HepG2 (cell line): Measurements from ENCODE around the gene LBX2. TPM values are rescaled to one million over a fixed set of nuclear protein-coding genes. Genes with fewer than 3 reads are reported as not detected.

Experiments
- DNMT3B ChIP-seq: conservative IDR thresholded peaks from 2 replicates; pipeline ENCODE4 v1.6.1; 2016; ENCODE audit warnings: missing biosample characterization, control low read depth
- IKZF1 ChIP-seq: fragments of 450-650 bp; IDR thresholded peaks from 2 replicates; pipeline ENCODE4 v1.7.1; 2016
- JUN ChIP-seq: sonication (generic); formaldehyde crosslinking; IDR thresholded peaks from 2 replicates; pipeline ENCODE4 v1.4.0; 2020; ENCODE audit warnings: mild to moderate bottlenecking, missing genetic modification reagents
- PHF5A ChIP-seq: IDR thresholded peaks from one replicate; pipeline ENCODE4 v1.6.1; 2018; ENCODE audit warnings: low read depth, missing genetic modification reagents; ENCODE audit not compliant: unreplicated experiment
- RXRB ChIP-seq: IDR thresholded peaks from 2 replicates; pipeline ENCODE4 v1.6.1; 2016; ENCODE audit warnings: borderline replicate concordance, missing genetic modification reagents, missing compliant biosample characterization
- ZNF264 ChIP-seq: sonication (generic); formaldehyde crosslinking; IDR thresholded peaks from 2 replicates; pipeline ENCODE4 v1.4.0; 2020; ENCODE audit warnings: missing genetic modification reagents
- ZNF382 ChIP-seq: sonication (generic); formaldehyde crosslinking; IDR thresholded peaks from 2 replicates; pipeline ENCODE4 v1.5.0; 2020; ENCODE audit warnings: missing genetic modification reagents, mild to moderate bottlenecking, borderline replicate concordance
- polyA plus RNA-seq, 8 experiments: library from polyadenylated mRNA; depleted of rRNA in 3 of 8; stranded (reverse) in 7 of 8; unstranded in 1 of 8; fragments of >200 nt; fragmentation: Illumina TruSeq in 4 of 8; extraction: Trizol in 4 of 8; gene quantifications; 2 replicates each; pipeline versions ENCODE4 v1.2.1 to v1.2.3, GENCODE V29; 2011 to 2016; ENCODE audit warnings: low read depth in 4 of 8, missing spikeins in 1 of 8, mixed read lengths in 1 of 8; ENCODE audit not compliant: insufficient read depth in 1 of 8
- total RNA-seq, 5 experiments: library from RNA; depleted of rRNA; stranded (reverse); fragments of >200 nt; fragmentation: Illumina TruSeq; extraction: Trizol; gene quantifications; 2 replicates each; pipeline ENCODE4 v1.2.3, GENCODE V29; 2016; ENCODE audit warnings: low read depth in 1 of 5
- TF ChIP-seq, protein P1 (sequence below): sonication (generic); formaldehyde crosslinking; IDR thresholded peaks from 2 replicates; pipeline ENCODE4 v1.4.0; 2020; ENCODE audit warnings: mild to moderate bottlenecking, missing genetic modification reagents
- TF ChIP-seq, protein P2 (sequence below): sonication (generic); formaldehyde crosslinking; IDR thresholded peaks from 2 replicates; pipeline ENCODE4 v1.4.0; 2020; ENCODE audit warnings: mild to moderate bottlenecking, missing genetic modification reagents
- TF ChIP-seq, protein P3 (sequence below): sonication (generic); formaldehyde crosslinking; IDR thresholded peaks from 2 replicates; pipeline ENCODE4 v1.9.0; 2021; ENCODE audit warnings: missing genetic modification reagents, borderline replicate concordance
- TF ChIP-seq, protein P4 (sequence below): sonication (generic); formaldehyde crosslinking; IDR thresholded peaks from 2 replicates; pipeline ENCODE4 v1.4.0; 2020; ENCODE audit warnings: mild to moderate bottlenecking, missing genetic modification reagents

LBX2 gene
- total and polyA plus RNA-seq, 2 of the 13 experiments (the other 11 are each of a cell fraction or from before 2014, with no cell fraction given), result 6.4 to 8.1 TPM

DNA sequence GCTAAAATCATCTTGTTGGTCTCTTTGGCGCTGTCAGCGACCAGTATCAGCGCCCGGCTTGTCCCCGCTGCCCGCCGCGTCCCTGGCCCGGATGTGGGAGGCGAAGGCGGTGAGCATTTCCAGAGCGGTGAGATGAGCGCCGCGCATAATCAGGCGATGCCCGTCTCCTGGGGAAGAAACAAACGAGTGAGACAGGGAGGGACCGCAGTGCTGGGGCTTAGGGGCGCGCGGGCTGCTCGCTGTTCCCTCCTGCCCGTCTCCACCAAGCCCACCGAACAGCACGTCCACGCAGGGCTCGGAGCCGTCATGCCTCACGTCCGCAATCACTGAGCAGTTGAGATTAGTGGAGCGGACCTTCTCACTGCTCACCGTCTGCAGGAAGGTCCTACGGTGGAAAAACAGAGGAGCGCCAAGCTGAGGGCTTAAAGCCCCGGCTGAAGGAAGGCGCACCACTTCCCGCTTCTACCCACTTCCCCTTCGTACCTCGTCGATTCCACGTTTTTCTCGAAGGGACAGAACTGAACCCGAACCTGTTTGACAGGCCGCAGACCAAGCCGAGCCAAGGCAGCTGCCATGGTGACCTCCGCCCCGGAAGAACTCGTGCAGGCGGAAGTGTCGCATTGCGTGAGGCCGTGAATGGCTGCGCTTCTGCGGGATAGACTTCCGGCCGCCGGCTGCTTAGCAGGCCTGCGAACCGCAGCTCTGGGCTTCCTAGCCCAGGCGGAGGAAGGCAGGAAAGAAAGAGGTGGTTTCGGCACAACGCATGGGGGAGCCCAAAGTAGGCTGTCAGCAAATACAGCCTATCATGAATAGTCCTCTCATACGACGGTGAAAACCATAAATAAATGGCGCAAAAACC is 27.1 kb downstream of the LBX2 start, which contains the start of gene MRPL53 (continued):
- TF ChIP-seq, protein P1, sequence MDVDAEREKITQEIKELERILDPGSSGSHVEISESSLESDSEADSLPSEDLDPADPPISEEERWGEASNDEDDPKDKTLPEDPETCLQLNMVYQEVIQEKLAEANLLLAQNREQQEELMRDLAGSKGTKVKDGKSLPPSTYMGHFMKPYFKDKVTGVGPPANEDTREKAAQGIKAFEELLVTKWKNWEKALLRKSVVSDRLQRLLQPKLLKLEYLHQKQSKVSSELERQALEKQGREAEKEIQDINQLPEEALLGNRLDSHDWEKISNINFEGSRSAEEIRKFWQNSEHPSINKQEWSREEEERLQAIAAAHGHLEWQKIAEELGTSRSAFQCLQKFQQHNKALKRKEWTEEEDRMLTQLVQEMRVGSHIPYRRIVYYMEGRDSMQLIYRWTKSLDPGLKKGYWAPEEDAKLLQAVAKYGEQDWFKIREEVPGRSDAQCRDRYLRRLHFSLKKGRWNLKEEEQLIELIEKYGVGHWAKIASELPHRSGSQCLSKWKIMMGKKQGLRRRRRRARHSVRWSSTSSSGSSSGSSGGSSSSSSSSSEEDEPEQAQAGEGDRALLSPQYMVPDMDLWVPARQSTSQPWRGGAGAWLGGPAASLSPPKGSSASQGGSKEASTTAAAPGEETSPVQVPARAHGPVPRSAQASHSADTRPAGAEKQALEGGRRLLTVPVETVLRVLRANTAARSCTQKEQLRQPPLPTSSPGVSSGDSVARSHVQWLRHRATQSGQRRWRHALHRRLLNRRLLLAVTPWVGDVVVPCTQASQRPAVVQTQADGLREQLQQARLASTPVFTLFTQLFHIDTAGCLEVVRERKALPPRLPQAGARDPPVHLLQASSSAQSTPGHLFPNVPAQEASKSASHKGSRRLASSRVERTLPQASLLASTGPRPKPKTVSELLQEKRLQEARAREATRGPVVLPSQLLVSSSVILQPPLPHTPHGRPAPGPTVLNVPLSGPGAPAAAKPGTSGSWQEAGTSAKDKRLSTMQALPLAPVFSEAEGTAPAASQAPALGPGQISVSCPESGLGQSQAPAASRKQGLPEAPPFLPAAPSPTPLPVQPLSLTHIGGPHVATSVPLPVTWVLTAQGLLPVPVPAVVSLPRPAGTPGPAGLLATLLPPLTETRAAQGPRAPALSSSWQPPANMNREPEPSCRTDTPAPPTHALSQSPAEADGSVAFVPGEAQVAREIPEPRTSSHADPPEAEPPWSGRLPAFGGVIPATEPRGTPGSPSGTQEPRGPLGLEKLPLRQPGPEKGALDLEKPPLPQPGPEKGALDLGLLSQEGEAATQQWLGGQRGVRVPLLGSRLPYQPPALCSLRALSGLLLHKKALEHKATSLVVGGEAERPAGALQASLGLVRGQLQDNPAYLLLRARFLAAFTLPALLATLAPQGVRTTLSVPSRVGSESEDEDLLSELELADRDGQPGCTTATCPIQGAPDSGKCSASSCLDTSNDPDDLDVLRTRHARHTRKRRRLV, result peak; percentile 69; the same call in 1 of the 2 replicates
- peak; percentile 100 for TF ChIP-seq PHF5A (CRISPR knock-in tag)
- TF ChIP-seq, protein P2, sequence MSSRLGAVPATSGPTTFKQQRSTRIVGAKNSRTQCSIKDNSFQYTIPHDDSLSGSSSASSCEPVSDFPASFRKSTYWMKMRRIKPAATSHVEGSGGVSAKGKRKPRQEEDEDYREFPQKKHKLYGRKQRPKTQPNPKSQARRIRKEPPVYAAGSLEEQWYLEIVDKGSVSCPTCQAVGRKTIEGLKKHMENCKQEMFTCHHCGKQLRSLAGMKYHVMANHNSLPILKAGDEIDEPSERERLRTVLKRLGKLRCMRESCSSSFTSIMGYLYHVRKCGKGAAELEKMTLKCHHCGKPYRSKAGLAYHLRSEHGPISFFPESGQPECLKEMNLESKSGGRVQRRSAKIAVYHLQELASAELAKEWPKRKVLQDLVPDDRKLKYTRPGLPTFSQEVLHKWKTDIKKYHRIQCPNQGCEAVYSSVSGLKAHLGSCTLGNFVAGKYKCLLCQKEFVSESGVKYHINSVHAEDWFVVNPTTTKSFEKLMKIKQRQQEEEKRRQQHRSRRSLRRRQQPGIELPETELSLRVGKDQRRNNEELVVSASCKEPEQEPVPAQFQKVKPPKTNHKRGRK (CRISPR knock-in tag), result peak; percentile 0; the same call in 1 of the 2 replicates
- TF ChIP-seq, protein P3, sequence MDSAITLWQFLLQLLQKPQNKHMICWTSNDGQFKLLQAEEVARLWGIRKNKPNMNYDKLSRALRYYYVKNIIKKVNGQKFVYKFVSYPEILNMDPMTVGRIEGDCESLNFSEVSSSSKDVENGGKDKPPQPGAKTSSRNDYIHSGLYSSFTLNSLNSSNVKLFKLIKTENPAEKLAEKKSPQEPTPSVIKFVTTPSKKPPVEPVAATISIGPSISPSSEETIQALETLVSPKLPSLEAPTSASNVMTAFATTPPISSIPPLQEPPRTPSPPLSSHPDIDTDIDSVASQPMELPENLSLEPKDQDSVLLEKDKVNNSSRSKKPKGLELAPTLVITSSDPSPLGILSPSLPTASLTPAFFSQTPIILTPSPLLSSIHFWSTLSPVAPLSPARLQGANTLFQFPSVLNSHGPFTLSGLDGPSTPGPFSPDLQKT (CRISPR knock-in tag), result no peak; the same call in 1 of the 2 replicates
- TF ChIP-seq ZNF382, result no peak
- peak; percentile 80 for TF ChIP-seq RXRB
- TF ChIP-seq, protein P4, sequence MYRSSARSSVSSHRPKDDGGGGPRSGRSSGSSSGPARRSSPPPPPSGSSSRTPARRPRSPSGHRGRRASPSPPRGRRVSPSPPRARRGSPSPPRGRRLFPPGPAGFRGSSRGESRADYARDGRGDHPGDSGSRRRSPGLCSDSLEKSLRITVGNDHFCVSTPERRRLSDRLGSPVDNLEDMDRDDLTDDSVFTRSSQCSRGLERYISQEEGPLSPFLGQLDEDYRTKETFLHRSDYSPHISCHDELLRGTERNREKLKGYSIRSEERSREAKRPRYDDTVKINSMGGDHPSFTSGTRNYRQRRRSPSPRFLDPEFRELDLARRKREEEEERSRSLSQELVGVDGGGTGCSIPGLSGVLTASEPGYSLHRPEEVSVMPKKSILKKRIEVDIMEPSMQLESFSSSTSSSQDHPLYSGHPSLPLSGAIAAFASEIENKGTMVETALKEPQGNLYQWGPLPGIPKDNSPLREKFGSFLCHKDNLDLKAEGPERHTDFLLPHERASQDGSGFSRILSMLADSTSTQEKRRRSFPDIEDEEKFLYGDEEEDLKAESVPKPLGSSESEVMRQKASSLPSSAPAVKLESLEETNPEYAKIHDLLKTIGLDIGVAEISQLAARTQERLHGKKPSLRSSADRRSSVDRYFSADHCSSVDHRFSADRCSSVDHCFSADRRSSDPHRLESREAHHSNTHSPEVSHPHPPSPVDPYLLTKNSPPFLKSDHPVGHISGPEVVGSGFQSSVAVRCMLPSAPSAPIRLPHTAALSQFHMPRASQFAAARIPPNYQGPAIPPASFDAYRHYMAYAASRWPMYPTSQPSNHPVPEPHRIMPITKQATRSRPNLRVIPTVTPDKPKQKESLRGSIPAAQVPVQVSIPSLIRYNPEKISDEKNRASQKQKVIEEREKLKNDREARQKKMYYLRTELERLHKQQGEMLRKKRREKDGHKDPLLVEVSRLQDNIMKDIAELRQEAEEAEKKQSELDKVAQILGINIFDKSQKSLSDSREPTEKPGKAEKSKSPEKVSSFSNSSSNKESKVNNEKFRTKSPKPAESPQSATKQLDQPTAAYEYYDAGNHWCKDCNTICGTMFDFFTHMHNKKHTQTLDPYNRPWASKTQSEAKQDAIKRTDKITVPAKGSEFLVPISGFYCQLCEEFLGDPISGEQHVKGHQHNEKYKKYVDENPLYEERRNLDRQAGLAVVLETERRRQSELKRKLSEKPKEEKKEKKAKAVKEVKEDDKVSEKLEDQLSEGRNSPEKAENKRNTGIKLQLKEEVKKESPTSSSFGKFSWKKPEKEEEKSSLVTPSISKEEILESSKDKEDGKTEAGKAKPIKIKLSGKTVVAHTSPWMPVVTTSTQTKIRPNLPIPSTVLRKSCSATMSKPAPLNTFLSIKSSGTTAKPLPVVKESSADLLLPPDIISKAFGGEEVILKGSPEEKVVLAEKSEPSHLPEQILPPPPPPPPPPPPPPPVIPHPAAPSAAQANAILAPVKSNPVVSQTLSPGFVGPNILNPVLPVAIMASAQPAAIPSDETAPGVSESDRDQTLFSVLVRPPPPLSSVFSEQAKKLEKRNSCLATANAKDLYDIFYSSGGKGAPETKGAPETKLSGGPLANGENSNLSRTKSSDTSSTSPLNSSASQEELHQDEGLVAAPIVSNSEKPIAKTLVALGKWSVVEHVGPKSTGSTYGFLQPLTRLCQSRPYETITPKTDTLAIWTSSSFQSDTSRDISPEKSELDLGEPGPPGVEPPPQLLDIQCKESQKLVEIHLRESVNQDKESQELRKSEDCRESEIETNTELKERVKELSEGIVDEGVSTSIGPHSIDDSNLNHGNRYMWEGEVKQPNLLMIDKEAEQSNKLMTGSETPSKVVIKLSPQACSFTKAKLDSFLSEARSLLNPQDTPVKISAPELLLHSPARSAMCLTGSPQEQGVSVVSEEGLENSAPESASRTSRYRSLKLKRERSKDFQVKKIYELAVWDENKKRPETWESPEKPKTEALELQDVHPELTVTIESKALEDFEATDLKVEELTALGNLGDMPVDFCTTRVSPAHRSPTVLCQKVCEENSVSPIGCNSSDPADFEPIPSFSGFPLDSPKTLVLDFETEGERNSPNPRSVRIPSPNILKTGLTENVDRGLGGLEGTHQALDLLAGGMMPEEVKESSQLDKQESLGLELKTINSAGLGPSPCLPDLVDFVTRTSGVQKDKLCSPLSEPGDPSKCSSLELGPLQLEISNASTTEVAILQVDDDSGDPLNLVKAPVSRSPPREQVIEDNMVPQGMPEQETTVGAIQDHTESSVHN, result peak; percentile 99
- peak; percentile 21; the same call in 1 of the 2 replicates for TF ChIP-seq JUN (CRISPR knock-in tag)
- TF ChIP-seq IKZF1, result no peak
- TF ChIP-seq DNMT3B, result peak; percentile 25; the same call in 1 of the 2 replicates
- TF ChIP-seq ZNF264 (CRISPR knock-in tag), result peak; percentile 81; the same call in 1 of the 2 replicates
